HG02678 (cell line): ENCODE results near the gene SND1.
A peak's percentile ranks its signal among the peaks of the same experiment; 100 is the strongest.

Experiments used
- ATAC-seq: cut with Tn5 transposase; IDR thresholded peaks from one replicate; pipeline ENCODE4 v1.9.1; 2021; ENCODE audit warnings: mild to moderate bottlenecking, moderate library complexity; ENCODE audit not compliant: unreplicated experiment

SND1 gene

GRCh38 chr7:127920787-127921438, 268.9 kb downstream of the SND1 start:
- ATAC-seq = no peak

GRCh38 chr7:127922656-127923055, 270.7 kb downstream of the SND1 start:
- ATAC-seq = no peak

GRCh38 chr7:127924874-127925273, 272.9 kb downstream of the SND1 start:
- no peak for ATAC-seq

- no peak for ATAC-seq
These were observed 275.3 kb downstream of the SND1 start for GRCh38 chr7:127927348-127927696.

- no peak for ATAC-seq
These were observed 276.2 kb downstream of the SND1 start for GRCh38 chr7:127928222-127928621.

GRCh38 chr7:127928852-127929251, 276.9 kb downstream of the SND1 start:
- no peak for ATAC-seq

GRCh38 chr7:127930341-127931328, 278.6 kb downstream of the SND1 start:
- ATAC-seq = peak; percentile 45

GRCh38 chr7:127932076-127932475, 280.1 kb downstream of the SND1 start:
- ATAC-seq = no peak

GRCh38 chr7:127932496-127932895, 280.5 kb downstream of the SND1 start:
- no peak for ATAC-seq

GRCh38 chr7:127933146-127933545, 281.2 kb downstream of the SND1 start:
- no peak for ATAC-seq

GRCh38 chr7:127934711-127935110, 282.7 kb downstream of the SND1 start:
- no peak for ATAC-seq

GRCh38 chr7:127935847-127936376, 283.9 kb downstream of the SND1 start:
- no peak for ATAC-seq

GRCh38 chr7:127937066-127937680, 285.2 kb downstream of the SND1 start:
- ATAC-seq = no peak

GRCh38 chr7:127938588-127938987, 286.6 kb downstream of the SND1 start:
- ATAC-seq = no peak

GRCh38 chr7:127940381-127941160, 288.6 kb downstream of the SND1 start:
- ATAC-seq = no peak

GRCh38 chr7:127941476-127942210, 289.6 kb downstream of the SND1 start:
- no peak for ATAC-seq

- ATAC-seq = no peak
These were observed 291.8 kb downstream of the SND1 start for GRCh38 chr7:127943541-127944521.

GRCh38 chr7:127946111-127946510, 294.1 kb downstream of the SND1 start:
- ATAC-seq = no peak

GRCh38 chr7:127946847-127947246, 294.9 kb downstream of the SND1 start:
- no peak for ATAC-seq
